HG02798 (cell line): ENCODE measurements around the gene CNTLN.
"Not testable (repeated sequence)": the region's sequence is repeated elsewhere in the genome, so short reads cannot be mapped to it uniquely, and the experiment has no call there.

ENCODE experiments used
- ATAC-seq: cut with Tn5 transposase; IDR thresholded peaks from one replicate; pipeline ENCODE4 v1.9.1; 2021; ENCODE audit warnings: mild to moderate bottlenecking; ENCODE audit not compliant: unreplicated experiment, poor library complexity

Gene CNTLN

DNA sequence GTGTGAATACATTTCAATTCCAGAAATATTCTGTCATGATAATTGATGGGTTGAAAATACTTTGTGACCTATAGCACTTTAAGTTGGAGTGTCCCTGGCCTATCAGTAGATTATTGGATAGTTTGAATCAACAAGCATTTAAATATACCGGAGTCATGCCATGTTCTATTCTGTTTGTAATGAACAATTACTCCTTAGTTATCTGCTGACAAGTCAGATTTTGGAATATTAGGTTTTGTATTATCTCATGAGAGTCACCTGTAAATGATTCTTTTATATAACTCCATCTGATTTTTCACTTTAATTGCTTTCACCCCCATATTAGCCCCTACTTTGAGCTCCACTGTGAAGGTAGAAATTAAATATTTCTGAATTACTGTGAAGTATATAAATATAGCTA, 351.6 kb downstream of the CNTLN start:
- no peak for ATAC-seq

GRCh38 chr9:17487467-17487866, 352.6 kb downstream of the CNTLN start:
- no peak for ATAC-seq

- ATAC-seq = no peak
Observed at GRCh38 chr9:17488662-17489061, 353.8 kb downstream of the CNTLN start.

GRCh38 chr9:17490110-17490509, 355.3 kb downstream of the CNTLN start:
- no peak for ATAC-seq

DNA sequence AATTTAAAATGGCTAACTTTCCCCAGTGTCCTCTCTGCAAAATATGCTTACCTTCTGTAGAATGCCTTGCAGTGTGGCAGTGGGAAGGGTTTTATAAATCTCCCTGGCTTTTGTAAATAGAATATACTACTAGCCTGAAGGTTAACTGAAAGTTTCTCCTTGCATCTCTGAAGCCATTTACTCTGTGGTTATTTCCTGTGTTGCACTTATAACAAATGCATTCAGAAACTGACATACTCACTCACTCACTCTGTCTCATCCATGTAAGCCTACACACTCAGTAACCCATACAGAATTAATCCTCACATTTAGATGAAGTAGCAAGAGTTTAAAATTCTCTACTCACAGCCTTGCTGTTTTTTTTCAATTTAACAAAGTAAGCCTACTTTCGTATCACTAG, 356.9 kb downstream of the CNTLN start:
- no peak for ATAC-seq

DNA sequence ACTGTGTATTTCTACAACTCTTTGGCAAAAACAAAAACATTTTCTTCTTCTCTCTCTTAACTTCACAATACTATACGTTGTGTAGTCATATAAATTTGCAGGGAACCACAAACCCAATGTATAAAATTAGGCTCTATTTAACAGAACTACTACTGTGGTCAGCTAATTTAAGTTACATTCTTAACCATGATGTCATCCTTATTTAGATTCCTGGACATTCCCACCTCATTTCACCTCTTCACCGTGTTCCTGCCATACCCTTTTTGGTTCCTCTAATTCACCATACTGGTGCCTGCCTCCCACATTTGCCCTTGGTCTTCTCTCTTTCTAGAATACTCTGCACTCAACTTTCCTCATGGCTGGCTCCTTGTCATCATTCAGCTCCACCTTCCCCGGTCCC, 368.4 kb downstream of the CNTLN start:
- no peak for ATAC-seq

DNA sequence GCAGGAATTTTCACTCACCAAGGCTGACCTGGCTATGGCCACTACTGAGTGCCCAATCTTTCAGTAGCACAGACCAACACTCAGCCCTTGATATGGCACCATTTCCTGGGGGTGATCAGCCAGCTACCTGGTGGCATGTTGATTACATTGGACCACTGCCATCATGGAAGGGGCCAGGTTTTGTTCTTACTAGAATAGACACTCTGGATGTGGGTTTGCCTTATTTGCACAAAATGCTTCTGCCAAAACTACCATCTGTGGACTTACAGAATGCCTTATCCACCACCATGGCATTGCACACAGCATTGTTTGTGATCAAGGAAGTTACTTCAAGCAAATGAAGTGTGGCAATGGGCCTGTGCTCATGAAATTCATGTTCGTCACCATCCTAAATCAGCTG, 374.3 kb downstream of the CNTLN start:
- no peak for ATAC-seq

DNA sequence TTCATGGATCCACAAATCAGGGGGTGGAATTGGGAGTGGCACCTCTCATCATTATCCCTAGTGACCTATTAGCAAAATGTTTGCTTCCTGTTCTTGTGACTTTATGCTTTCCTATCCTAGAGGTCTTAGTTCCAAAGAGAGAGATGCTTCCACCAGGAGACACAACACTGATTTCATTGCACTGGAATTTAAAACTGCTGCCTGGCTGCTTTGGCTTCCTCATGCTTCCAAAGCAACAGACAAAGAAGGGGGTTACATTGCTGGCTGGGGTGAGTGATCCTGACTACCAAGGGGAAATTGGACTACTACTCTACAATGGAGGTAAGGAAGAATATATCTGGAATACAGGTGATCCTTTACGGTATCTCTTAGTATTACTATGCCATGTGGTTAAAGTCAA, 374.9 kb downstream of the CNTLN start:
- ATAC-seq = no peak

DNA sequence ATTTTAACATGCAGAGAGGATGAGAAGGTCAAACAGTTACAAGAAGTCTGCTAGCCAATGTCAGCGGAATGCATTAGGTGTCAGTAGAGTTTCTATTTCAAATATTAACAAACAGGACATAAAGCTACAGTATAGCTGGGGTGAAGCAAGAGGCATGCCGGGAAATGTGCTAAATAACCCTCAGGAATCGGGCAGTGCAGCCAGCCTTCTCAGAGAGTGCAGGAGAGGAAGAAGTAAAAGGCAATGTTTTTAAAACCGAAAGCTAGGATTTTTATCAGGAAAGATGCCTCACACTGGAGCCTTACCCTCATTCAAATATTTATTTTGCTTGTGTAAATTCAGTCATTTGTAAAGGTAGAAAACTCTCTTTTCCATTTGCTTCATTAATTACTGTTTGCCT, 384.9 kb downstream of the CNTLN start:
- no peak for ATAC-seq

DNA sequence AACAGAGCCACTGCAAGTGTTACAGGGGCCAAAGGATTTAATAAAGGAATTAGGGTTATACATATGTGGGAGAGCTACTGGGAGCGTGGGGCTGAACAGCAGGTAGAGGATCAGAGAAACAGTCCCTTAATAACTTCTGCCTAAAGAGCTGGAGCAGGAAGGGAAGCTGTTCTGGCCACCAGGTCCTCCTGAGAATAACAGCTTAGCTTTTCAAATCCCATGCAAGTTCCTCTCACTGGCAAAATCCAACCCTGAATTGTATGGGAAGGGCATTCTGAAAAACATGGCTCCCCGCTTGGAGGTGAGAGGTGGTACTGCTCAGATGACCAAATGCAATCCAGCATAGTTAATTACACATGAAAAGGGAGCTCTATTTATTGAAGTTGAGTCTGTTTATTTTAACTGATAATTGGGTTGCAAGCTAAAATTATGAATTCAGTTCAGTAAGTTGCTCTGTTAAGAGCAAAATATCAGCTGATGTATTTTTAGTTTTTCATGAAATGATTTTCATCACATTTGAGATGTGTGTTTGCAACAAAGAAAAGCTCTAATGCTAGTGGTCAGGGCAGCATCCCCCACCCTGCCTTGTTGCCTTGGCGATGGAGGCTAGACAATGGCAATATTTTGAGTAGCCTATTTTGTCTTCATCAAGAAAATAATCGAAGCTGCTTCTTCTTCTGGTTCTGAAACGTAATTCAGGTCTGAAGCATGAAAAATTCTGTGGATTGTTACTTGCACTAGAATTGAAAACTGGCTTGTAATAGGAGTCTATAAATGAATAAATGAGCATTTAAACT, 385.6 kb downstream of the CNTLN start:
- no peak for ATAC-seq

DNA sequence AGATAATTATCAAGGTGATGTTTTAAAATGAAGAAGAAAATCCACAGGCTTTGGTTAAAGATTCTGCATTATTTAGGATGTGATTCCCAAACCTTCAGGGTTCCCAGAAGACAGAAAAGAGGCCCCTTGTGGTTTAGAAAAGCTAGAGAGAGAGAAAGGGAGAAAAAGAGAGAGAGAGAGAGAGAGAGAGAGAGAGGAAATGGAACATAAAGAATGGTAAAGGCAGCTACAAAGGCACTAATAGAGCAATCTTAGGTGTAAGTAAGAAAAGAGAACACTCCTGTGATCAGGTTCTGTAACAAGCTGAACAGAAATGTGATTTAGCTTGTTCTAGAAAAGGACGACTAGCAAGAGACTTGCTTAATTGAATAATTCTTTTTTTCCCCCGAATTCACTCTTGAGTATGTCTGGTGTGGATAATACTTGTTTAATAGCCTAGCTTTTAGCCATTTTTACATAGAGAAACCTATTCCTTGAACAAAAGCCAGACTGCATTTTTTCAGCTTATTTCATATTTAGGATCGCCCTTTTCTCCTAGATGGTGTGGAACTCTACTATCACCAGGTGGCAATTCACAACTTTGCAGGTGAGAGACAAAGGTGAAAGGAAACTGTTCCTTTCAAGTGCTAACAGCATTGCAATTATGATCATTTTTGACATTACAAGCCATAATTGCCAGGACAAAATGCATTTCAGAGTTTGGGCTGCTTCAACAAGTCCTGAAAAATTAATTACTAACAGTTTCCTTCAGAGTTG, 386.4 kb downstream of the CNTLN start:
- ATAC-seq = no peak

DNA sequence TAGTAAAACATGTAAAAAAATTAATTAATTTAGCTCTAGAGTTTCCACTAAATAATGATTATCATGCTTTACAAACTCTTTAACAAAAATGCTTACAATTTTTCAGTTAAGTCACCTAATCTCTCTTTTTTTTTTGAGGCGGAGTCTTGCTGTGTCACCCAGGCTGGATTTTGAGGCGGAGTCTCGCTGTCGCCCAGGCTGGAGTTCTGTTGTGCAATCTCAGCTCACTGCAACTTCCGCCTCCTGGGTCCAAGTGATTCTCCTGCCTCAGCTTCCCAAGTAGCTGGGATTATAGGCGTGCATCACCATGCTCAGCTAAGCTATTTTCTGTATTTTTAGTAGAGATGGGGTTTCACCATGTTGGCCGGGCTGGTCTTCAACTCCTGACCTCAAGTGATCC, 391.9 kb downstream of the CNTLN start:
- not testable (repeated sequence) for ATAC-seq

DNA sequence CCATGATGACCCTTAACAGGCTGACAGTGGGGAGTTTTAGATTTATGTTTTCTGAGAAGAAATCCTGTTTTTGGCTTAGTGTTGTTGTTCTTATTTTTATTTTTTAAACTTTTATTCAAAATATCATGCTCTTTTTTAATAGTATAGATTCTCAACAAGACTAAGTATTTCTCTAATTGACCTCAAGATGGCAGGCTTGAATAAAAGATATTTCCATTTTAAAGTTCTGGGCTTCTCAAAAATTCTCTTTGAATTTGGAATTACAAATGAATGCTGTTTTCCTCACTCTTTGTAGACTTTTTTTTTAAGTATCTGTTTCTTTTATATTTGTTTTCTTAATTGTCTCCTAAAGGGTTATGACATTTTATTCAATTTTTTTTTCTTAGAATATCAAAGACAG, 394.0 kb downstream of the CNTLN start:
- ATAC-seq = no peak

DNA sequence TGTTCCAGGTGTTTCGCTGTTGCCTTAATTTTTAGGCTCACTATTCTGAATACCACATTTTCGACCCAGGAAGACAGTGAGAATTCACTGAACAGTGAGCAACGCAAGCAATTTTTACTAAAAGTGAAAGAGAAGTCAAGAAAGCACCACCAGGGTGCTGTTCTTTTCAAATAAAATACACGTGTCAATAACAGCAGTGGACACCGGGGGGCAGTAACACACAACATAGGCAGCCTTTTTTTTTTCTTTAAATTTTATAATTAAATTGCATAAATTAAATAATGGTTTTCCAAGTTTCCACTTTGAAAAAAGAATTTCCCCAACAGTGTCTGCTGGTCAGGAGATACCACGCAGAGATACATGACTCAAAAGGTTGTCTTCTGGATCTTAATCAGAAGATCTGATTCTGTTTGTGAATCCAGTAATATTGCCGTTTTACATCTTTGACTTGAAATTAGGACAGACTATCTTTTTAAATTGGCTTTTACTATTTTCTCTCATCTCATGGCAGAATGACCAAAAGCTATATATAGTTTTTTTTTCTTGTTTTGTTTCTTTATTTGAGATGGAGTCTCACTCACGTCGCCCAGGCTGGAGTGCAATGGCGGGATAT, 396.9 kb downstream of the CNTLN start:
- ATAC-seq = peak; percentile 91

DNA sequence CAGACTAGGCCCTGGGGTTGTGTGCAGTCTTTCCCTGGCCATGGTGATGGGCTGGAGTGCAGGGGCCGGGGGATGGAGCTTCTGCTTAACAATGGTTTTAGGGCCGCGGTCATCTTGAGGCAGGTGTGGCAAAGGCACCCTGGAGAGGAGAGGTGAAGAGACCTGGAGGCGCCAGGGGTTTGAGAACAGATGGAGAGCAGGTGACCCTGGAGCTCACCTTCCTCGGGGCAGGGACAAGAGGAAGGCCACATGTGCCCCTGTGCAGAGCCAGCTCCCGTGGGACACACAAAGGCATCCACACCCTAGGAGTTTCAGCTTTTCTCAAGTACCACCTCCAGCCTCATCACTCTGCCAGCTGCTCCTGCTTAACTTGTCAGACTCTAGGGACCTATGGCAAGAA, 397.6 kb downstream of the CNTLN start:
- ATAC-seq = no peak

DNA sequence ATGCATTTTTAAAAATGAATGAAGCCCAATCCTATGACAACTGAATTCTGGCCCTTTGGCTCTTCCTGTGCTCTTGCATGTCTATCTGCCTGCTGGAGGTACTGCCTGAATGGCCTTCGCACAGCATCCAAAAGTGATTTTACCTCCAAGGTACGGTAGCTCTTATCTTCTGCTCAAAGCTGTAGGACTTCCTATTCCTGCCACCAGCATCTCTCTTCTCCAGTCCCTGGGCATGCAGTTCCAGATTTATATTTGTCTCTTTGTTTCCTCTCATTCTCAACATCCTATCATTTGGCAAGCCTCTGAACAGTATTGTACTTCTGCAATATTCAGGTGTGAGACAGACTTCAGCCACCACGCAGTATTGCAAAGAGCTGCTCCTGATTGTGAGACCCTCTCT, 400.3 kb downstream of the CNTLN start:
- ATAC-seq = no peak

GRCh38 chr9:17536027-17536426, 401.2 kb downstream of the CNTLN start:
- ATAC-seq = no peak

- ATAC-seq = no peak
Observed at GRCh38 chr9:17551023-17551422, 416.2 kb downstream of the CNTLN start.
